Activated naive CD8-positive, alpha-beta T cell treated with anti-CD3 and anti-CD28 coated beads, Interleukin-2, amount 50 U/mL, for 24 hours (primary cell): ENCODE results near the gene CHD6.
A peak's percentile ranks its signal among the peaks of the same experiment; 100 is the strongest.

Experiments used
- ATAC-seq: fragments of 150-1000 bp; cut with Tn5 transposase; one replicate; pipeline ENCODE4 v1.10.0; 2021
- DNase-seq: peaks from one replicate; pipeline ENCODE4 v3.0.0; 2021
- H3K27ac Mint-ChIP-seq: one replicate; pipeline ENCODE4 v1.8.0; 2021; ENCODE audit warnings: mild to moderate bottlenecking, mixed read lengths
- H3K27me3 Mint-ChIP-seq: one replicate; pipeline ENCODE4 v1.8.0; 2021; ENCODE audit warnings: mixed read lengths
- H3K36me3 Mint-ChIP-seq: one replicate; pipeline ENCODE4 v1.8.0; 2021; ENCODE audit warnings: low read depth, mixed read lengths
- H3K4me1 Mint-ChIP-seq: one replicate; pipeline ENCODE4 v1.8.0; 2021; ENCODE audit warnings: mixed read lengths
- H3K4me3 Mint-ChIP-seq: one replicate; pipeline ENCODE4 v1.8.0; 2021; ENCODE audit warnings: mild to moderate bottlenecking, moderate library complexity, mixed read lengths
- H3K9me3 Mint-ChIP-seq: one replicate; pipeline ENCODE4 v1.8.0; 2021; ENCODE audit warnings: mixed read lengths

The CHD6 gene

DNA sequence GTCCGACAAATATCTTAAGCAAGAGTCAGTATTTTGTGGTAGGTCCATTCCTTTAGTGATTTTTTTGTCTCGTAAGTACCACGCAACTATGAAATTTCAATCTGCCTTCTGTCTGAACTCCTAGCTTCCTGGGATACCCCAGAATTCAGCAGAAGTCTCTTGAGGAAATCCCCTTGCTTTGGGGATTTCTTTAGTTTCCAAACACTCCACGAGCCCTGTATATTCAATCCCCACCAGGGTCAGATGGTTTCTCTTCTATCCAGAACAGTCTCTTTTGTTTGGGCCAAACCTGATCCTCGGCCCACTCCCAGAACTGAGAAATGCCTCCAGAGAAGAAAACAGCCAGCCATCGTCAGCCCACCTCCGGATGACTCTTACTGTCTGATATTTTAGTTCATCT, 113.0 kb downstream of the CHD6 start:
- Mint-ChIP-seq H3K4me1 (peaks cover 17% of the 10 kb centered on the region), H3K36me3 (peaks cover 24% of the 10 kb centered on the region), H3K27me3 (no peaks in the 10 kb centered on the region), H3K27ac (peak overlapping the region; percentile 67), H3K4me3 (no peak overlapping the region), H3K9me3 (peaks cover 11% of the 10 kb centered on the region)
- no peak for DNase-seq
- ATAC-seq = no peak

- no peak overlapping the region for H3K27ac Mint-ChIP-seq
Measured at GRCh38 chr20:41501376-41501775, 116.8 kb downstream of the CHD6 start.

GRCh38 chr20:41499961-41500725, 118.0 kb downstream of the CHD6 start:
- Mint-ChIP-seq H3K4me3 (no peak overlapping the region), H3K36me3 (peaks cover 11% of the 10 kb centered on the region), H3K4me1 (peaks cover 5% of the 10 kb centered on the region), H3K9me3 (peaks cover under 1% of the 10 kb centered on the region), H3K27me3 (no peaks in the 10 kb centered on the region), H3K27ac (no peak overlapping the region)
- no peak for ATAC-seq
- no peak for DNase-seq

More at GRCh38 chr20:41501376-41501775, 116.8 kb downstream of the CHD6 start:
- DNase-seq = no peak
- Mint-ChIP-seq H3K36me3 (peaks cover 18% of the 10 kb centered on the region), H3K27me3 (no peaks in the 10 kb centered on the region), H3K4me1 (peaks cover 13% of the 10 kb centered on the region), H3K9me3 (peaks cover 11% of the 10 kb centered on the region), H3K4me3 (no peak overlapping the region)
- ATAC-seq = no peak

DNA sequence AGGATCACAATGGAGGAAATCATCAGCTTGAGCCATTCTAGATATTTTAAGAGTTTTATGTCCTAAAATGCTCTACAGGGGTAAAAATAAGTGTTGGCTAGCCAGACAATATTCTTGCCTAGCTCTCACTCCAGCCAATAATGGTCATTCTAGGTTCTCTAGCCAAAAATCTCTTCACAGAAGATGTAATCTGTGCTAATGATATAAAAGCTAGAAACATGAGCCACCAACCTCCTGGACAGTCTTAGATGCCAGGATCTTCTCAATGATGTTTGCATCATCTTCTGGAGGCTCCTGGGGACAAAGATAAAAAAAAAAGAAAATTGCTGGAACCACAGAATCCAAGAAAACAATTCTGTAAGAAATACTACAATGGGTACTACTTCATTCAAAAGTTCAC, 119.1 kb downstream of the CHD6 start:
- H3K4me3 Mint-ChIP-seq = no peak overlapping the region
- peaks cover 1% of the 10 kb centered on the region for H3K4me1 Mint-ChIP-seq
- H3K36me3 Mint-ChIP-seq = peaks cover 10% of the 10 kb centered on the region
- no peaks in the 10 kb centered on the region for H3K27me3 Mint-ChIP-seq
- no peak overlapping the region for H3K27ac Mint-ChIP-seq
- no peaks in the 10 kb centered on the region for H3K9me3 Mint-ChIP-seq
- DNase-seq (no peak), ATAC-seq (no peak)

DNA sequence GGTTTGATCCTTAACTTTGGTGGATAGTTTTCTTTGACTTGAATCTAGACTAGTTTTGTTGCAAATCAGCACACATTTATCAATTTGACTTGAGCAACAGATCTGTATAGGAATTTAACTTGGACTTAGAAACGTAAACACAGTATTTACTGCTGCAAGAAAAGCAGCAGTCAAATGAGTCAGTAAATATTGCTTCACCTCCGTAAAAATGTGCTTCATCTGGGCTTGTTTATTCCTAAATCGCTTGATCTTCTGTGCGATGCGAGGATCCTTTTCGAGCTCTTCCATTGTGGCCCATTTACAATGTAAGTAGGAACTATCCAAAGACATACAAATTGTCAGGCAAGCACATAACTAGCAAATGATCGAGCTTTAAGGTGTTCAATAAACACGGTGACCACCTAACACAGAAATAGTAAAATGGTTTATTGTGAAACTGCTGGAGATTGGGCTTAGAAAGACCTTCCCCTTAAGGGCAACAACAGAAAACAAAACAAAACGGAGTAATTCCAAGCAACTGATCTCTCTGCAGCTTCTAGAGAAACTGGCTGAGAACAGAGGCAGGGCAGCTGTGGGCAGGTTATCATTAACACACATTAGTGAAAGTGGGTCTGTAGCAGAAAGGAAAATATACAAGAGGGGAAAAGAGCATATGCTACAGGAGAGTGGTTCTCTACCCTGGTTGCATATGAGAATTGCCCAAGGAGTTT, 120.8 kb downstream of the CHD6 start:
- no peaks in the 10 kb centered on the region for H3K27me3 Mint-ChIP-seq
- ATAC-seq (no peak), DNase-seq (no peak)
- H3K27ac Mint-ChIP-seq = no peak overlapping the region
- H3K36me3 Mint-ChIP-seq = peaks cover 9% of the 10 kb centered on the region
- no peak overlapping the region for H3K4me3 Mint-ChIP-seq
- H3K9me3 Mint-ChIP-seq = no peaks in the 10 kb centered on the region
- no peaks in the 10 kb centered on the region for H3K4me1 Mint-ChIP-seq

GRCh38 chr20:41494451-41494850, 123.7 kb downstream of the CHD6 start:
- Mint-ChIP-seq H3K36me3 (peaks cover 18% of the 10 kb centered on the region), H3K9me3 (no peaks in the 10 kb centered on the region), H3K4me3 (no peak overlapping the region), H3K4me1 (no peaks in the 10 kb centered on the region), H3K27ac (no peak overlapping the region), H3K27me3 (no peaks in the 10 kb centered on the region)
- ATAC-seq (no peak), DNase-seq (no peak)

GRCh38 chr20:41483553-41483930, 134.6 kb downstream of the CHD6 start:
- ATAC-seq = no peak
- Mint-ChIP-seq H3K4me1 (peaks cover 17% of the 10 kb centered on the region), H3K4me3 (no peak overlapping the region), H3K27me3 (no peaks in the 10 kb centered on the region), H3K36me3 (peaks cover 31% of the 10 kb centered on the region), H3K9me3 (no peaks in the 10 kb centered on the region), H3K27ac (no peak overlapping the region)
- no peak for DNase-seq

DNA sequence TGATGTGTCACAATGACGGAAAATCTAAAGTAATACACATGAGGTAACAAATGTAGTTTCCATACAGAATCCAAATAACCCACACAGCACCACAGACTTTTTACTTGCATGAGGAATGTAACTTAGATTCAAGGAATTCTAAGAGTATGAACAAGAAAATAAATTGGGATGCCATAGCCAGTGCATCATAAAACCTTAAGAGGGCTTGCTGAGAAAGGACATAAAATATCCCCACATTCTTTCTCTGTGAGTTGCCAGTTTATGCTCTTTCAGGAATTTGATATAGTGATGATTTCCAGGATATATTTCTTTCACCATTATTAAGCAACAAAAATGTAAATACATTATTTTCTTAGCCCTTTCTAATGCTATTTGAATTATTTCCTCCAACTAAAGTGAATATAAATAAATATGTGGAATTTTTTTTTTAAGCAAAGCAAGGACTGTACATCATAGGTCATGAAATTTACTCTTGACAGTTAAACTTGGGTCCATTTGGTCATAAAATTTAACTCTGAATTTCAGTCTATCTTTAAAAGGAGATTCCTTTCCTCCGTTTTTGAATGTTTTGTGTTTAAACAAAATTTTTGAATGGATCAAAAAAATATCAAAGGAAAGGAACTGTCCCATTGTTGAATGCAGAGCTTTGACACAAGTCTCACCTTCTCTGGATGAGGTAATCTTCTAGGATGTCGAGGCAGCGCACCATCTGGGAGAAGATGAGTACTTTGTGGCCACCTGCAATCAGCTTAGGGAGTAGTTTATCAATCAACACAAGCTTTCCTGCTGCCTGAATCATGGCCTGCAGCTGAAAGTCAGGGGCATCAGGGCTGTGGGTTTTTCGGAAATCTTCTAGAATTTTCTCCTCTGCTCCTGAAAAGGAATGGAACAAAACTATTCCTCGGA, 135.3 kb downstream of the CHD6 start:
- DNase-seq = no peak
- no peak for ATAC-seq
- Mint-ChIP-seq H3K9me3 (no peaks in the 10 kb centered on the region), H3K27ac (no peak overlapping the region), H3K4me3 (no peak overlapping the region), H3K4me1 (peaks cover 17% of the 10 kb centered on the region), H3K36me3 (peaks cover 31% of the 10 kb centered on the region), H3K27me3 (no peaks in the 10 kb centered on the region)

- ATAC-seq (peak; percentile 49), DNase-seq (no peak)
- peaks cover 23% of the 10 kb centered on the region for H3K4me1 Mint-ChIP-seq
- H3K27ac Mint-ChIP-seq = peak overlapping the region; percentile 54
- peaks cover 23% of the 10 kb centered on the region for H3K36me3 Mint-ChIP-seq
- H3K27me3 Mint-ChIP-seq = no peaks in the 10 kb centered on the region
- H3K4me3 Mint-ChIP-seq = no peak overlapping the region
- H3K9me3 Mint-ChIP-seq = no peaks in the 10 kb centered on the region
Measured at GRCh38 chr20:41480054-41480770, 138.0 kb downstream of the CHD6 start.

GRCh38 chr20:41479113-41479512, 139.1 kb downstream of the CHD6 start:
- Mint-ChIP-seq H3K9me3 (no peaks in the 10 kb centered on the region), H3K4me1 (peaks cover 23% of the 10 kb centered on the region), H3K27ac (peak overlapping the region; percentile 26), H3K36me3 (peaks cover 24% of the 10 kb centered on the region), H3K4me3 (no peak overlapping the region), H3K27me3 (no peaks in the 10 kb centered on the region)
- no peak for DNase-seq
- ATAC-seq = no peak

GRCh38 chr20:41478026-41478425, 140.2 kb downstream of the CHD6 start:
- ATAC-seq (no peak), DNase-seq (no peak)
- Mint-ChIP-seq H3K9me3 (no peaks in the 10 kb centered on the region), H3K27ac (no peak overlapping the region), H3K4me1 (peaks cover 23% of the 10 kb centered on the region), H3K36me3 (peaks cover 16% of the 10 kb centered on the region), H3K27me3 (no peaks in the 10 kb centered on the region), H3K4me3 (no peak overlapping the region)

- Mint-ChIP-seq H3K4me3 (no peak overlapping the region), H3K36me3 (peaks cover 15% of the 10 kb centered on the region), H3K4me1 (peaks cover 23% of the 10 kb centered on the region), H3K27ac (no peak overlapping the region), H3K9me3 (no peaks in the 10 kb centered on the region), H3K27me3 (no peaks in the 10 kb centered on the region)
- ATAC-seq (no peak), DNase-seq (no peak)
Measured at GRCh38 chr20:41476446-41476845, 141.7 kb downstream of the CHD6 start.

- no peaks in the 10 kb centered on the region for H3K9me3 Mint-ChIP-seq
- H3K4me3 Mint-ChIP-seq = no peak overlapping the region
- H3K27me3 Mint-ChIP-seq = no peaks in the 10 kb centered on the region
- ATAC-seq = no peak
- no peak for DNase-seq
- H3K36me3 Mint-ChIP-seq = peaks cover 15% of the 10 kb centered on the region
- peaks cover 23% of the 10 kb centered on the region for H3K4me1 Mint-ChIP-seq
- no peak overlapping the region for H3K27ac Mint-ChIP-seq
Measured at GRCh38 chr20:41476013-41476441, 142.2 kb downstream of the CHD6 start.

- DNase-seq (no peak), ATAC-seq (no peak)
- H3K27me3 Mint-ChIP-seq = no peaks in the 10 kb centered on the region
- H3K27ac Mint-ChIP-seq = peak overlapping the region; percentile 64
- peaks cover 15% of the 10 kb centered on the region for H3K36me3 Mint-ChIP-seq
- peaks cover 21% of the 10 kb centered on the region for H3K4me1 Mint-ChIP-seq
- no peak overlapping the region for H3K4me3 Mint-ChIP-seq
- H3K9me3 Mint-ChIP-seq = no peaks in the 10 kb centered on the region
Measured at GRCh38 chr20:41475503-41475902, 142.7 kb downstream of the CHD6 start.
